ENCODE measurements around the gene ABR. TPM values are rescaled to one million over a fixed set of nuclear protein-coding genes. Genes with fewer than 3 reads are reported as not detected.

The ABR gene
- total and polyA plus RNA-seq, 4 donors = 41.8 to 172 (median 120) TPM

Small RNA genes lying within 50 kb of the gene (microRNA-seq; reads per million reads assigned to microRNA genes)
- gene MIR3183 = 0 to 0.60 reads per million in 2 donors

Other genes starting within 250 kb of the ABR start
- gene NXN, start 200.2 kb downstream of the ABR start, total RNA-seq = 10 to 100 TPM; 23.4 to 41.0 TPM
- 10 to 100 TPM; 13.0 to 20.4 TPM for gene NXN, start 200.2 kb downstream of the ABR start, polyA plus RNA-seq
- gene TIMM22, start 182.9 kb downstream of the ABR start, total RNA-seq = 1 to 10 TPM; 7.7 to 9.1 TPM
- 1 to 10 TPM; 8.4 to 9.1 TPM for gene TIMM22, start 182.9 kb downstream of the ABR start, polyA plus RNA-seq
- not detected for gene BHLHA9, start 90.5 kb upstream of the ABR start, total RNA-seq
- gene BHLHA9, start 90.5 kb upstream of the ABR start, polyA plus RNA-seq = not detected
- 1 to 10 TPM; 1.9 to 2.0 TPM for gene TRARG1, start 99.7 kb upstream of the ABR start, total RNA-seq
- gene TRARG1, start 99.7 kb upstream of the ABR start, polyA plus RNA-seq = 1 to 10 TPM in 1 of 2 donors, under 1 TPM in 1; 0.97 to 1.5 TPM
- gene YWHAE, start 220.2 kb upstream of the ABR start, total RNA-seq = 100 to 1,000 TPM; 277 to 285 TPM
- 100 to 1,000 TPM; 174 to 220 TPM for gene YWHAE, start 220.2 kb upstream of the ABR start, polyA plus RNA-seq